NCI-H2107 (cell line): Measurements from ENCODE around the gene BRF1.

Experiments used
- DNase-seq: peaks from one replicate; lab custom pipeline; 2025; lab: John Stamatoyannopoulos, UW

Gene BRF1

GRCh38 chr14:105173901-105174894, 126.6 kb downstream of the BRF1 start:
- DNase-seq, result no peak

- no peak for DNase-seq
Measured at GRCh38 chr14:105173145-105173544, 127.7 kb downstream of the BRF1 start.

- DNase-seq, result no peak
Measured at GRCh38 chr14:105172476-105172875, 128.3 kb downstream of the BRF1 start.

- peak; percentile 54 for DNase-seq
Measured at GRCh38 chr14:105171004-105171673, 129.7 kb downstream of the BRF1 start.

GRCh38 chr14:105169776-105170655, 130.8 kb downstream of the BRF1 start:
- peak; percentile 28 for DNase-seq

- DNase-seq, result peak; percentile 65
Measured at GRCh38 chr14:105168979-105169507, 131.8 kb downstream of the BRF1 start.

GRCh38 chr14:105168496-105168978, 132.3 kb downstream of the BRF1 start, which contains the start of gene JAG2:
TSS of gene JAG2 (minus strand) at chr14:105168776. CDS start at chr14:105168420, 356 bp downstream.
- DNase-seq, result peak; percentile 70

- DNase-seq, result no peak
Measured at GRCh38 chr14:105168093-105168420, 132.7 kb downstream of the BRF1 start.

- DNase-seq, result no peak
Measured at GRCh38 chr14:105167303-105168092, 133.3 kb downstream of the BRF1 start.

- no peak for DNase-seq
Measured at GRCh38 chr14:105166571-105167302, 134.1 kb downstream of the BRF1 start.

GRCh38 chr14:105165761-105166485, 134.9 kb downstream of the BRF1 start:
- no peak for DNase-seq

- DNase-seq, result peak; percentile 87
Measured at GRCh38 chr14:105165134-105165704, 135.6 kb downstream of the BRF1 start.

GRCh38 chr14:105163040-105163742, 137.6 kb downstream of the BRF1 start:
- DNase-seq, result peak; percentile 97

GRCh38 chr14:105162669-105162979, 138.2 kb downstream of the BRF1 start:
- DNase-seq, result no peak

- DNase-seq, result no peak
Measured at GRCh38 chr14:105161964-105162668, 138.7 kb downstream of the BRF1 start.

- peak; percentile 94 for DNase-seq
Measured at GRCh38 chr14:105161309-105161708, 139.5 kb downstream of the BRF1 start.

- no peak for DNase-seq
Measured at GRCh38 chr14:105160776-105161175, 140.0 kb downstream of the BRF1 start.

- no peak for DNase-seq
Measured at GRCh38 chr14:105159344-105159743, 141.5 kb downstream of the BRF1 start.
